ENCODE results near the gene SLC25A21. TPM values are rescaled to one million over a fixed set of nuclear protein-coding genes. Genes with fewer than 3 reads are reported as not detected.

The SLC25A21 gene
- total RNA-seq, 5 donors from 2014 or later (not counting 1 experiment from before 2014, with no cell fraction given), result not detected

DNA sequence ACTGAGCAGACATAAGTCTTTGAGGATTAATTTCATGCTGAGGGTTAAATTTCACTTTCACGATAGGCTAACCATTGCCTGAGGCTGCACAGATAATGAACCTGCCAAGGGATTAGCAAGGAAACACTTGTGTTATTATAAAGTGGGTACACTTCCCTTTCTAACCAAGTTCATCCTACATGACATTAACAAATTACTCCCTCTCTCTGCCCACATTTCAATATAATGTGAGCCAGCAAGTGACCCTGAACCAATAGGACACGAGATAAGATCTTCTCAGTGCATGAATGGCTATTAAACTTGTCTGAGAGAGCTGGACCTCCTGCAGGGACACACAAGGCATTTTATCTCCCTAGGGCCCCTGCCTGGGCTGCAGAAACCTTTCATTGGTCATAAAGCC is 337.3 kb downstream of the SLC25A21 start:
- ChIA-PET POLR2A (no interaction called here), CTCF (no interaction called here)
- H3K36me3 ChIP-seq (ENCODE audit: control insufficient read depth in 2 of 2, extremely low read depth in 1 of 2, insufficient read depth in 1 of 2, low read length in 1 of 2), result no peaks in the 10 kb centered on the region
- WGBS (ENCODE audit: insufficient coverage), result 29% methylated on average over 1 of the region's 2 CpGs
- no peaks in the 10 kb centered on the region for H3K27me3 ChIP-seq (replicated peaks in 1 of 2; ENCODE audit: control insufficient read depth in 2 of 2, extremely low read depth in 1 of 2, insufficient read depth in 2 of 2, low read length in 1 of 2)
- Mint-ChIP-seq H3K27ac (no peak overlapping the region), H3K36me3 (no peaks in the 10 kb centered on the region), H3K9me3 (peaks cover 0 to 13% (median 9%) of the 10 kb centered on the region in 3 donors), H3K27me3 (no peaks in the 10 kb centered on the region), H3K4me3 (no peak overlapping the region), H3K4me1 (no peaks in the 10 kb centered on the region)
- H3K9me3 ChIP-seq, result no peaks in the 10 kb centered on the region
- H3K27ac ChIP-seq (ENCODE audit: low read length), result no peak overlapping the region
- ATAC-seq (replicated peaks in 1 of 4) (no peak), DNase-seq (no peak)
- no peaks in the 10 kb centered on the region for H3K4me1 ChIP-seq (ENCODE audit: control insufficient read depth in 1 of 2, extremely low read depth in 1 of 2, insufficient read depth in 2 of 2, low read length in 2 of 2)
- H3K4me3 ChIP-seq (ENCODE audit: control insufficient read depth in 1 of 2, extremely low read depth in 1 of 2, low read length in 1 of 2), result no peak overlapping the region

DNA sequence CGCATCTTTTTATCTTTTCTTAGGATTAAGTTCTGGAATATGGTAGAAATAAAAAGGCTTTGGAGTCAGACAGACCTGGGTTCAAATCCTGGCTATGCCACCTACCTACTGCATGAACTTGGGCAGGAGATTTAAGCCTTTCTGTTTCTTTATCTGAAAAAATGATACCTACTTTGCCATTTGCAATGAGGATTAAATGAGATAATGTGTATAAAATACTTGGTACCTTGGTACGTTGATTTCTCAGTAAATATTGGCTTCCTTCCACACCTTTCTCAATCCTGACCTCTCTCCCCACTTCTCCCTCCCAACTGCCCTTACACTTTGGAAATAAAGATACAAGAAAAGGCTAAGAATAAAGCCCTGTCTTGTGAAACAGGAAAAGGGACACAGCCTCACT is 338.1 kb downstream of the SLC25A21 start:
- ChIA-PET CTCF (no interaction called here), POLR2A (no interaction called here)
- no peak for ATAC-seq (replicated peaks in 1 of 4)
- Mint-ChIP-seq H3K36me3 (no peaks in the 10 kb centered on the region), H3K4me3 (no peak overlapping the region), H3K9me3 (peaks cover 0 to 21% (median 13%) of the 10 kb centered on the region in 3 donors), H3K27ac (no peak overlapping the region), H3K4me1 (no peaks in the 10 kb centered on the region), H3K27me3 (no peaks in the 10 kb centered on the region)
- Histone ChIP-seq H3K9me3 (no peaks in the 10 kb centered on the region), H3K36me3 (ENCODE audit: control insufficient read depth in 2 of 2, extremely low read depth in 1 of 2, insufficient read depth in 1 of 2, low read length in 1 of 2) (no peaks in the 10 kb centered on the region), H3K4me3 (ENCODE audit: control insufficient read depth in 1 of 2, extremely low read depth in 1 of 2, low read length in 1 of 2) (no peak overlapping the region), H3K27ac (ENCODE audit: low read length) (no peak overlapping the region), H3K4me1 (ENCODE audit: control insufficient read depth in 1 of 2, extremely low read depth in 1 of 2, insufficient read depth in 2 of 2, low read length in 2 of 2) (no peaks in the 10 kb centered on the region), H3K27me3 (replicated peaks in 1 of 2; ENCODE audit: control insufficient read depth in 2 of 2, extremely low read depth in 1 of 2, insufficient read depth in 2 of 2, low read length in 1 of 2) (no peaks in the 10 kb centered on the region)
- no peak for DNase-seq
- no CpG with 5 or more reads among the region's 2 CpGs for WGBS (ENCODE audit: insufficient coverage)

DNA sequence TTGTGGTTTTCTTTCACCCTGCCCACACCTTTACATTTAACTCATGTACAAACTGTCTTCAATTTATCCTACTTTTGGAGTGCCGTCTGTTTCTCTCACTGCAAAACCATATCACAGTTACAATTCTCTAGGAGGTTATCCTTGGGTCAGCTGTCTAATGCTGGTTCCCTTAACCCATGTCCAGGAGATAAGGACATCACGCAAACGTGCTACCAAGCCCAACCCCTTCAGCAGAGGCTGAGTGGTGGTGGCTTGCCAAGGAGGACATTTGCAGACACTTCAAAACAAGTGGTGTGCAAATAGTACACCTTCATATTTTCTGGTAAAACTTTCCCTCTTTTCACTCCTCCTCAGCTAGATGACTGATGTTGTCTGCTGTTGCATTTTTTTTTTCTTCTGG is 342.9 kb downstream of the SLC25A21 start:
- ATAC-seq (replicated peaks in 1 of 4) (no peak), DNase-seq (no peak)
- no peaks in the 10 kb centered on the region for H3K27me3 Mint-ChIP-seq
- Histone ChIP-seq H3K27ac (ENCODE audit: low read length) (no peak overlapping the region), H3K4me3 (ENCODE audit: control insufficient read depth in 1 of 2, extremely low read depth in 1 of 2, low read length in 1 of 2) (no peak overlapping the region), H3K9me3 (no peaks in the 10 kb centered on the region), H3K36me3 (ENCODE audit: control insufficient read depth in 2 of 2, extremely low read depth in 1 of 2, insufficient read depth in 1 of 2, low read length in 1 of 2) (no peaks in the 10 kb centered on the region), H3K4me1 (ENCODE audit: control insufficient read depth in 1 of 2, extremely low read depth in 1 of 2, insufficient read depth in 2 of 2, low read length in 2 of 2) (no peaks in the 10 kb centered on the region), H3K27me3 (replicated peaks in 1 of 2; ENCODE audit: control insufficient read depth in 2 of 2, extremely low read depth in 1 of 2, insufficient read depth in 2 of 2, low read length in 1 of 2) (no peaks in the 10 kb centered on the region)
- no peaks in the 10 kb centered on the region for H3K36me3 Mint-ChIP-seq
- H3K4me1 Mint-ChIP-seq, result no peaks in the 10 kb centered on the region
- no peak overlapping the region for H3K27ac Mint-ChIP-seq
- POLR2A ChIA-PET, result no interaction called here
- peaks cover 0 to 17% (median 5%) of the 10 kb centered on the region in 3 donors for H3K9me3 Mint-ChIP-seq
- WGBS (ENCODE audit: insufficient coverage), result no CpG with 5 or more reads among the region's 3 CpGs
- CTCF ChIA-PET, result no interaction called here
- no peak overlapping the region for H3K4me3 Mint-ChIP-seq

DNA sequence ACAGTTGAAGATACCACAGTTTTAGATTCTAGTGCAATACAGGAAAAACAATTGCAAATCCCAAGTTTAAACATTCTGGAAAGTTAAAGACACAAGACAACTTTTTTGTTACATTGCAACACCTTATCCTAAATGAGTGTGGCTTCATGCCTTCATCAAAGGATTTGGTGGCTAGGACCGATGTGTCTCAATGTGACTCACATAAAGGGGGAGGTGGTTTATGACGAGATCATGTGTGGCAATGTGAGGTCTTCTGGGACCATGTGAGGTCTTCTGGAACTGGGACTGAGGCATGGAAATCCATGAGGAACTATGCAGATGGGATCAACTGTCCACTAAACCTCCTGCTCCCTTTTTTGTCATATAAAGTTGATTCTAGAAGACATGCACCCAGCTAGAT is 344.5 kb downstream of the SLC25A21 start:
- H3K27ac Mint-ChIP-seq, result no peak overlapping the region
- WGBS (ENCODE audit: insufficient coverage), result 20% methylated on average over 2 of the region's 2 CpGs
- no peak overlapping the region for H3K4me3 Mint-ChIP-seq
- H3K27me3 Mint-ChIP-seq, result no peaks in the 10 kb centered on the region
- H3K36me3 Mint-ChIP-seq, result no peaks in the 10 kb centered on the region
- H3K27ac ChIP-seq (ENCODE audit: low read length), result no peak overlapping the region
- no peaks in the 10 kb centered on the region for H3K4me1 Mint-ChIP-seq
- H3K27me3 ChIP-seq (replicated peaks in 1 of 2; ENCODE audit: control insufficient read depth in 2 of 2, extremely low read depth in 1 of 2, insufficient read depth in 2 of 2, low read length in 1 of 2), result no peaks in the 10 kb centered on the region
- ATAC-seq (replicated peaks in 1 of 4), result no peak
- H3K4me1 ChIP-seq (ENCODE audit: control insufficient read depth in 1 of 2, extremely low read depth in 1 of 2, insufficient read depth in 2 of 2, low read length in 2 of 2), result no peaks in the 10 kb centered on the region
- H3K9me3 ChIP-seq, result no peaks in the 10 kb centered on the region
- H3K4me3 ChIP-seq (ENCODE audit: control insufficient read depth in 1 of 2, extremely low read depth in 1 of 2, low read length in 1 of 2), result no peak overlapping the region
- ChIA-PET POLR2A (no interaction called here), CTCF (no interaction called here)
- no peak for DNase-seq
- H3K36me3 ChIP-seq (ENCODE audit: control insufficient read depth in 2 of 2, extremely low read depth in 1 of 2, insufficient read depth in 1 of 2, low read length in 1 of 2), result no peaks in the 10 kb centered on the region
- H3K9me3 Mint-ChIP-seq, result peaks cover 0 to 15% (median 5%) of the 10 kb centered on the region in 3 donors

DNA sequence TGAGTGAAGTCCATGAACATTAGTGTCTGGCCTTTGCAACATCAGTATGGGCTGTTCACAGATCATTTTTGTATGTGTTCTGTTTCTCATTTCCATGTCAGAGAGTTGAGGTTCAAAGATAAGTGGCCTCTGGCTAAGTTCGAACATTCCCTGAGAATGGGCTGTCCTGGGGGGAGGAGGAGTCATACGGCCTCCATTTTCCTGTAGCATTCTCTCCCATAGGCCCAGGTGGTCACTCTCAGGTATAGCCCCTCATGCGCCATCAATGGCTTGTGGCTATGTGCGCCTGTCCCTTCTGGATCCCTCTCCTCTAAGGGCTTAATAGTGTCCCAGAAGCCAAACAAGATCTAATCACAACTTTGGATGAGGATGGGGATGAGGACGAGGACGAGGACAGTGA is 345.8 kb downstream of the SLC25A21 start:
- ATAC-seq (replicated peaks in 1 of 4) (no peak), DNase-seq (no peak)
- H3K9me3 Mint-ChIP-seq, result peaks cover 0 to 15% (median 5%) of the 10 kb centered on the region in 3 donors
- POLR2A ChIA-PET, result no interaction called here
- Histone ChIP-seq H3K9me3 (no peaks in the 10 kb centered on the region), H3K27ac (ENCODE audit: low read length) (no peak overlapping the region), H3K4me1 (ENCODE audit: control insufficient read depth in 1 of 2, extremely low read depth in 1 of 2, insufficient read depth in 2 of 2, low read length in 2 of 2) (no peaks in the 10 kb centered on the region), H3K4me3 (ENCODE audit: control insufficient read depth in 1 of 2, extremely low read depth in 1 of 2, low read length in 1 of 2) (no peak overlapping the region), H3K27me3 (replicated peaks in 1 of 2; ENCODE audit: control insufficient read depth in 2 of 2, extremely low read depth in 1 of 2, insufficient read depth in 2 of 2, low read length in 1 of 2) (no peaks in the 10 kb centered on the region), H3K36me3 (ENCODE audit: control insufficient read depth in 2 of 2, extremely low read depth in 1 of 2, insufficient read depth in 1 of 2, low read length in 1 of 2) (no peaks in the 10 kb centered on the region)
- 68% methylated on average over 3 of the region's 6 CpGs for WGBS (ENCODE audit: insufficient coverage)
- H3K36me3 Mint-ChIP-seq, result no peaks in the 10 kb centered on the region
- H3K4me1 Mint-ChIP-seq, result no peaks in the 10 kb centered on the region
- no peak overlapping the region for H3K4me3 Mint-ChIP-seq
- H3K27me3 Mint-ChIP-seq, result no peaks in the 10 kb centered on the region
- CTCF ChIA-PET, result no interaction called here
- no peak overlapping the region for H3K27ac Mint-ChIP-seq

DNA sequence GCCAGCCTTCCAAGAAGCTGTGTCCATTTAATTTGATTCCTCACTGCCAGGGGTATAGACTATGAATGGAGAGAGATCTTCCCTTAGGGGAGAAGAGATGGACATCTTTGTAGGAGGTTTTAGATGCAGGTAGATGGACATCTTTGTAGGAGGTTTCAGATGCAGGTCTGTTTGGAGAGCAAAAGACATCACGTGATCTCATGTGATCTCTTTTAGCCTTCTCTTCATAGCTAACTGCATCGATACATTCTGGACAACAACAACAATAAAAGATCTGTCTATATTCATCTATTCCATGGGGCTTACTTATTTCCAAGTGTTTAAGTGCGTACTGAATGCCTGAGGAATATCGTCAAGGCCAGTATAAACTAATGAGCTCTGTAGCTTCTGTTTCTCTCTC is 347.6 kb downstream of the SLC25A21 start:
- CTCF ChIA-PET, result no interaction called here
- H3K4me3 ChIP-seq (ENCODE audit: control insufficient read depth in 1 of 2, extremely low read depth in 1 of 2, low read length in 1 of 2), result no peak overlapping the region
- H3K27me3 ChIP-seq (replicated peaks in 1 of 2; ENCODE audit: control insufficient read depth in 2 of 2, extremely low read depth in 1 of 2, insufficient read depth in 2 of 2, low read length in 1 of 2), result no peaks in the 10 kb centered on the region

DNA sequence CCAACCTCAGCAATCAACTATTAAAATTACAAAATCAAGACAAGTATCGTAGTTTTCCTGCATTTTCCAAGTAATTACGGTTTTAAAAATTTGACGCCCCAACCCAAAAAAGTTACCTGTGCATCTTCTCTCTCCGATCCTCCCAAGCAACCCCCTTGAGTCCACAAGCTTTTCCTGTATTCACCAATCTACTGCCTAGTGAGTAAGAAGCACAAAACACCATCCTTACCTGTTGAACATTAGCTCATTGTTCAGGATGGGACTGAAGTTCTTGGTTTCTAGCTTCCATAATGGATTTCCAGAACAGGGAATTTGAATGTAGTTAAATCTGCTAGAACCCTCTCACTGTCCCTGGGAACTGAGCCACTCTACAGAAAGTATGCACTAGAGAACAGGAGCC is 348.8 kb downstream of the SLC25A21 start:
- Mint-ChIP-seq H3K4me3 (no peak overlapping the region), H3K27me3 (peaks cover 0 to 3% of the 10 kb centered on the region in 2 donors), H3K36me3 (no peaks in the 10 kb centered on the region), H3K27ac (no peak overlapping the region), H3K4me1 (no peaks in the 10 kb centered on the region), H3K9me3 (peaks cover 0 to 4% (median 0%) of the 10 kb centered on the region in 3 donors)
- Histone ChIP-seq H3K4me3 (ENCODE audit: control insufficient read depth in 1 of 2, extremely low read depth in 1 of 2, low read length in 1 of 2) (no peak overlapping the region), H3K27ac (ENCODE audit: low read length) (no peak overlapping the region), H3K4me1 (ENCODE audit: control insufficient read depth in 1 of 2, extremely low read depth in 1 of 2, insufficient read depth in 2 of 2, low read length in 2 of 2) (no peaks in the 10 kb centered on the region), H3K36me3 (ENCODE audit: control insufficient read depth in 2 of 2, extremely low read depth in 1 of 2, insufficient read depth in 1 of 2, low read length in 1 of 2) (no peaks in the 10 kb centered on the region), H3K27me3 (replicated peaks in 1 of 2; ENCODE audit: control insufficient read depth in 2 of 2, extremely low read depth in 1 of 2, insufficient read depth in 2 of 2, low read length in 1 of 2) (no peaks in the 10 kb centered on the region), H3K9me3 (no peaks in the 10 kb centered on the region)
- 30% methylated on average over 2 of the region's 4 CpGs for WGBS (ENCODE audit: insufficient coverage)
- ChIA-PET POLR2A (no interaction called here), CTCF (no interaction called here)
- no peak for DNase-seq
- ATAC-seq (replicated peaks in 1 of 4), result no peak

More for the DNA sequence above, 347.6 kb downstream of the SLC25A21 start:
- Mint-ChIP-seq H3K4me3 (no peak overlapping the region), H3K27me3 (peaks cover 0 to 3% of the 10 kb centered on the region in 2 donors), H3K4me1 (no peaks in the 10 kb centered on the region), H3K9me3 (peaks cover 0 to 11% (median 1%) of the 10 kb centered on the region in 3 donors), H3K36me3 (no peaks in the 10 kb centered on the region), H3K27ac (no peak overlapping the region)
- 88% methylated on average over 2 of the region's 4 CpGs for WGBS (ENCODE audit: insufficient coverage)
- no peaks in the 10 kb centered on the region for H3K4me1 ChIP-seq (ENCODE audit: control insufficient read depth in 1 of 2, extremely low read depth in 1 of 2, insufficient read depth in 2 of 2, low read length in 2 of 2)
- DNase-seq (no peak), ATAC-seq (replicated peaks in 1 of 4) (no peak)
- no peaks in the 10 kb centered on the region for H3K9me3 ChIP-seq
- POLR2A ChIA-PET, result no interaction called here
- H3K36me3 ChIP-seq (ENCODE audit: control insufficient read depth in 2 of 2, extremely low read depth in 1 of 2, insufficient read depth in 1 of 2, low read length in 1 of 2), result no peaks in the 10 kb centered on the region
- no peak overlapping the region for H3K27ac ChIP-seq (ENCODE audit: low read length)
